Uterus (tissue), 2 donors: Measurements from ENCODE around the gene PRKCE.

Experiments
- CTCF ChIP-seq, 4 experiments: fragments of 200-600 bp in 2 of 4; fragments of 450-650 bp in 2 of 4; sonication (generic) in 2 of 4; IDR thresholded peaks; one replicate each; pipeline ENCODE4 v1.5.1; 2016 to 2019; ENCODE audit warnings: antibody characterized with exemption in 4 of 4, mild to moderate bottlenecking in 2 of 4, moderate library complexity in 1 of 4
- POLR2A ChIP-seq, 2 donors: fragments of 450-650 bp; IDR thresholded peaks; one replicate each; pipeline ENCODE4 v1.6.1; 2016; ENCODE audit warnings: antibody characterized with exemption in 2 of 2, mild to moderate bottlenecking in 1 of 2, moderate library complexity in 1 of 2

- TF ChIP-seq CTCF (IDR thresholded peaks at IDR 0.05) (no peak), POLR2A (IDR thresholded peaks at IDR 0.05) (no peak)
Measured at GRCh38 chr2:46216213-46216612, 564.7 kb downstream of the PRKCE start.
